Measurements from ENCODE around the gene CDH4. TPM values are rescaled to one million over a fixed set of nuclear protein-coding genes. Genes with fewer than 3 reads are reported as not detected.

The CDH4 gene
- total RNA-seq, 4 donors from 2014 or later, result under 0.01 to 0.56 (median 0.19) TPM; not detected in 1

DNA sequence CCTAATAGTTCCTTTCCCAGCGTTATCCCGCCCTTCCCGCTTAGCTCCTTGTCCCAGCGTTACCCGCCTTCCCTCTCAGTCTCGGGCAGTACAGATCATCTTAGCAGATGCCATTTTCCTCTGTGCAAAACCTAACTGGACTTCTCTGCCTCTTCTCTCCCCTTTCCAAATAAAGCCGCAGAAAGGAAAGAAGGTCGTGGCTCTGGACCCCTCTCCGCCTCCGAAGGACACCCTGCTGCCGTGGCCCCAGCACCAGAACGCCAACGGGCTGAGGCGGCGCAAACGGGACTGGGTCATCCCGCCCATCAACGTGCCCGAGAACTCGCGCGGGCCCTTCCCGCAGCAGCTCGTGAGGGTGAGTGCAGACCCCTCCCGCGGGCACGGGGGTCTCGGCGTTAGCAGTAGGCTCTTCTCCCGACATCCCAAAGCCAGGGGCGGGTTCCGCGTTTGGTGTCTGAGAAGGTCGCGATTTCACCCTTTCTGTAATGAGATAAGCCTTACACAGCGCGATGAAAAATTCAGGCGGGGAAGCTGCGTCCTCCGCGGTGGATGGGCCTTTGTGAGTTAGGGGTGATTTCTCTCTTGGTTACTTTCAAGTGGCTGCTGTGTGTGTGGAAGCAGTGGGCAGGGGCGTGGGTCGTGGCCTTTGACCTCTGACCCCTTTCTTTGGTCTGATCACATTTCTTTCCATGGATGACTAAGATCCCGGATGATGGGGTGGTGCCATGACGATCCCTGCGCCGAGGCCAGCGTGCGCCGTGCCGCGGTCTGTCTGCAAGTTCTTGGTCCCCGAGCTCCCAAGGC lies 521.0 kb downstream of the CDH4 start:
- DNase-seq (ENCODE audit: low spot score) (no peak), ATAC-seq (ENCODE audit: low FRiP score) (no peak)
- TF ChIP-seq, protein P1, sequence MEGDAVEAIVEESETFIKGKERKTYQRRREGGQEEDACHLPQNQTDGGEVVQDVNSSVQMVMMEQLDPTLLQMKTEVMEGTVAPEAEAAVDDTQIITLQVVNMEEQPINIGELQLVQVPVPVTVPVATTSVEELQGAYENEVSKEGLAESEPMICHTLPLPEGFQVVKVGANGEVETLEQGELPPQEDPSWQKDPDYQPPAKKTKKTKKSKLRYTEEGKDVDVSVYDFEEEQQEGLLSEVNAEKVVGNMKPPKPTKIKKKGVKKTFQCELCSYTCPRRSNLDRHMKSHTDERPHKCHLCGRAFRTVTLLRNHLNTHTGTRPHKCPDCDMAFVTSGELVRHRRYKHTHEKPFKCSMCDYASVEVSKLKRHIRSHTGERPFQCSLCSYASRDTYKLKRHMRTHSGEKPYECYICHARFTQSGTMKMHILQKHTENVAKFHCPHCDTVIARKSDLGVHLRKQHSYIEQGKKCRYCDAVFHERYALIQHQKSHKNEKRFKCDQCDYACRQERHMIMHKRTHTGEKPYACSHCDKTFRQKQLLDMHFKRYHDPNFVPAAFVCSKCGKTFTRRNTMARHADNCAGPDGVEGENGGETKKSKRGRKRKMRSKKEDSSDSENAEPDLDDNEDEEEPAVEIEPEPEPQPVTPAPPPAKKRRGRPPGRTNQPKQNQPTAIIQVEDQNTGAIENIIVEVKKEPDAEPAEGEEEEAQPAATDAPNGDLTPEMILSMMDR (IDR thresholded peaks at IDR 0.05), result no peak

DNA sequence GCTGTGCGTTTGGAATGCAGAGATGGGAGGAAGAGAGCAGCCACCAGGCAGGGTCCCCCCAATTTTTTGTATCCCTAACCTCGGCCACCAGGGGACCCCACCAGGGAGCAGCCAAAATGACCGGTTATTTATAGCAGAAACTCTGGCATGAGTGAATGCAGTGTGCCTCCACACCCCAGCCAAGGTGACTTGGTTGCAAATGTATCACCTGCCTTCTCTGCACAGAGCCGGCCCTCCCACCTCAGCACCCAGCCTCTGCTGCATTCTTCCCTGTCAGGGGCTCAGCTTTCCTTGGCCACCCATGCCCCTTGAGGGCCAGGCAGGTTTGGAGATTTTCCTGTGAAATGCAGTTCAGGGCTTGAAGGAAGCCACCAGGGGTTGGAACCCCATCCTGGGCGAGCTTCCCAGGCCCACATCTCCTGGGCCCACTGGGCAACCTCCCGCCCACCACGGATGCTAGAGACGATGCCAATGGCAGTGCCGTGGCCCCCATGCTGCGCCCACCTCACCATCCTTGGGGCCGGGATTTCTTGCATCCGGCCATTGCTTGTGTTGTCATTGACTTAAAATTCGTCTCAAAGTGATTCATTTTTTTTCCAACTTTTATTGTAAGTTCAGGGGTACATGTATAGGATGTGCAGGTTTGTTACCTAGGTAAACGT lies 522.0 kb downstream of the CDH4 start:
- no peak for DNase-seq (ENCODE audit: low spot score)
- TF ChIP-seq, protein P1 (IDR thresholded peaks at IDR 0.05), result no peak
- ATAC-seq (ENCODE audit: low FRiP score), result no peak

DNA sequence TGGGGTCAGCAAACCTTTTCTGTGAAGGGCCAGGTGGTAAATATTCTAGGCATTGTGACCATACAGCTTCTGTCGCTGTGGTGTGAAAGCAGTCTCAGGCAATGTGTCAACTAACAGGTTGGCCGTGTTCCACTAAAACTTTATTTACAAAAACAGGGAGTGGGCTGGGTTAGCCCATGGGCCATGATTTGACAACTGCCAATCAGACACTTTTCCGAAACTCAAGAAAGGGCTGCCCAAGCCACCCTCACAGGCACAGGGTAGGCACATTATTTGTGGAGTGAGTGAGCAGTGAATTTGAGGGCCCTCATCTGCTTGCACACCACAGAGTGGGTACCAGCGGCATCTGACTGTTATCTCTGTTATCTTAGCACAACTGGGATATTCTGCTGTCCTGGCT lies 523.4 kb downstream of the CDH4 start:
- DNase-seq (ENCODE audit: low spot score) (no peak), ATAC-seq (ENCODE audit: low FRiP score) (no peak)
- TF ChIP-seq, protein P1 (IDR thresholded peaks at IDR 0.05), result no peak

DNA sequence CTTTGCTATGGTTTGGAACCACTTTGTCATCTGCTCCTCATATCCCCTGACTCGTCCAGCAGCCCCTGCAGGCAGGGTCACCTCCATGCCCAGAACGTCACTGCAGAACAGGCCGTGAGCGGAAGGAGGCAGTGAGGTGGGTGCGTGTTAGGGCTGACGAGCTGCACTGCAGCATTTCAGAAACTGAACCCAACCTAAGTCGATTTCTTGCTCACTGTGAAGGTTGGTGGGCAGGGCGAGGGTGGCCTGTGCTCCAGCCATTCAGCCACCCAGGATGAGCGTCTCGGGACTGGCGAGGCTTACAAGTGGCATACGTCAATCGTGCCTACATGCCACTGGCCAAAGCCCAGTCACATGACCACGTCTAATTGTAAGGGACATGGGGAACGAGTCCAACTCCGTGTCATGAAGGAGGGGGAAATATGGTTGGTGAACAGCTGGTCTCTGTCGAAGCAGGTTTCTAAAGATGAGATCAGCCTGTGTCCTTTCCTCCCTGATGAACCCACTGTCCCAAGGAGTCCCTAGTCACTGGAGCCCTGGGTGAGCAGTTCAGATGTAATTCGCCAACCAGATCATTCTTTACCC lies 524.5 kb downstream of the CDH4 start:
- DNase-seq (ENCODE audit: low spot score) (no peak), ATAC-seq (ENCODE audit: low FRiP score) (no peak)
- TF ChIP-seq, protein P1 (IDR thresholded peaks at IDR 0.05), result no peak

DNA sequence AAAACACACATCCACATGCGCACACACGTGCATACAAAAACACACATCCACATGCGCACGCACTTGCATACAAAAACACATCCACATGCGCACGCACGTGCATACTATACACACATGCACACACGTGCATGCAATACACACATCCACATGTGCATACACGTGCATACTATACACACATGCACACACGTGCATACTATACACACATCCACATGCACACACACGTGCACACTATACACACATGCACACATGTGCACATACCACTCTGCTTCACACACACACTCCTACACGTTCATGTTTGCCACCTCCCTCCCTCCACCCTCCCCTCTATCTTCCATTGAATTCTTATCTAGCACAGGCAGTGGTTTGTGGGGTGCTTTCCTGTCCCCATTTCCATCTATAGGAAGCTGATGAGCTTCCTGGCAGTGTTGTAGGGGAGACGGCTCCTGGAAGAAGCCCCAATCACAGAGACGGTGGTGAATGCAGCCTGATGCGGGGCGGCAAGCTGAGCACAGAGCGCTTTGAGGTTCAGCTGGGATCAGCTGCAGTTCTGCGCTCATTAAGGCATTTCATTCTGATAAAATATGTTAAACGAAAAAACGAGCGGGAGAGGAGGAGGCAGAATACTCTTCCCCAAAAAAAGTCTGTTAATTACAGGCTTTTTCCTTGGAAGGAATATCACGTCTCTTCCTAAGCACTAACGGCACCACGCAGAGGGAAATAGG lies 525.9 kb downstream of the CDH4 start:
- ATAC-seq (ENCODE audit: low FRiP score), result no peak
- no peak for DNase-seq (ENCODE audit: low spot score)
- TF ChIP-seq, protein P1 (IDR thresholded peaks at IDR 0.05), result no peak

DNA sequence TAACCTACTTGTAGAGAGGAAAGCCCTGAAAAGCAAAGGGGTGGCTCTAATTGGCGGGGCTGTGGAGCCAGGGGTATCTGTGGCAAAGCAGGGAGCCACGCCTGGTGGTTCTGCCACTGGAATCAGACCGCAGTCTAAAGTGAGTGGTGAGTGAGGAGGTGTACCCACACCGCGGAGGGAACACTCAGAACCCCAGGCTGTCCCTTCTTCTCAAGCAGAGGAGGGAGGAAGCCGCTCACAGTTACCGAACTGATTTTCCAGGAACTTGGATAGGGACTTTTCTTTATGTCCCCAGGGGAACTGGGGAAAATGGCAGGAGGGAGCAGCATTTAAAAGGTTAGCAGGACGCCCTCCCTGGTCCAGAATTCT lies 526.4 kb downstream of the CDH4 start:
- ATAC-seq (ENCODE audit: low FRiP score), result no peak

More for the DNA sequence above, 526.4 kb downstream of the CDH4 start:
- DNase-seq (ENCODE audit: low spot score), result no peak
- TF ChIP-seq, protein P1 (IDR thresholded peaks at IDR 0.05), result no peak
